Measurements from ENCODE around the gene RNF215. TPM values are rescaled to one million over a fixed set of nuclear protein-coding genes. Genes with fewer than 3 reads are reported as not detected.

Gene RNF215
- total RNA-seq, 1 donor from 2014 or later, result 39.4 TPM

GRCh38 chr22:30357650-30358215, 29.5 kb downstream of the RNF215 start:
- Mint-ChIP-seq H3K27ac (peak overlapping the region; percentile 94), H3K4me3 (peak overlapping the region; percentile 94), H3K36me3 (peaks cover 2% of the 10 kb centered on the region), H3K4me1 (peaks cover 23% of the 10 kb centered on the region), H3K27me3 (ENCODE audit: low read depth) (no peaks in the 10 kb centered on the region), H3K9me3 (no peaks in the 10 kb centered on the region)
- no peak for TF ChIP-seq CTCF (IDR thresholded peaks at IDR 0.05; ENCODE audit: unreplicated experiment)
- no peak for DNase-seq (ENCODE audit: low spot score in 2 of 2, unreplicated experiment in 2 of 2)

DNA sequence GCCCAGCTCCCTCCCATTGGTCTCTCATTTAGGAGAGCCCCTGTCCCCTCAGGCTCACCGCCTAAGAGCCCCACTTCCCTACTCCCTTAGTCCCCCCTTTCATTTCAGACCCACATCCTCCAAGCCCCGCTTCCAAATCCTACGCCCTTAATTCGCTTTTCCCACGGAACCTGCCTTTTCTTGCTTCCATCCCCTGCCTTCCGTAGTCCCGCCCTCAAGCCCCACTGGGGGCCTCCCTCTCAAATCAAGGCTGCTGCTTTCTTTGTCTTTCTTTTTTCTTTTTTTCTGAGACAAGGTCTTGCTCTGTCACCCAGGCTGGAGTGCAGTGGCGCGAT, 30.0 kb downstream of the RNF215 start:
- Mint-ChIP-seq H3K9me3 (no peaks in the 10 kb centered on the region), H3K27ac (peak overlapping the region; percentile 94)
- no peak for TF ChIP-seq CTCF (IDR thresholded peaks at IDR 0.05; ENCODE audit: unreplicated experiment)

DNA sequence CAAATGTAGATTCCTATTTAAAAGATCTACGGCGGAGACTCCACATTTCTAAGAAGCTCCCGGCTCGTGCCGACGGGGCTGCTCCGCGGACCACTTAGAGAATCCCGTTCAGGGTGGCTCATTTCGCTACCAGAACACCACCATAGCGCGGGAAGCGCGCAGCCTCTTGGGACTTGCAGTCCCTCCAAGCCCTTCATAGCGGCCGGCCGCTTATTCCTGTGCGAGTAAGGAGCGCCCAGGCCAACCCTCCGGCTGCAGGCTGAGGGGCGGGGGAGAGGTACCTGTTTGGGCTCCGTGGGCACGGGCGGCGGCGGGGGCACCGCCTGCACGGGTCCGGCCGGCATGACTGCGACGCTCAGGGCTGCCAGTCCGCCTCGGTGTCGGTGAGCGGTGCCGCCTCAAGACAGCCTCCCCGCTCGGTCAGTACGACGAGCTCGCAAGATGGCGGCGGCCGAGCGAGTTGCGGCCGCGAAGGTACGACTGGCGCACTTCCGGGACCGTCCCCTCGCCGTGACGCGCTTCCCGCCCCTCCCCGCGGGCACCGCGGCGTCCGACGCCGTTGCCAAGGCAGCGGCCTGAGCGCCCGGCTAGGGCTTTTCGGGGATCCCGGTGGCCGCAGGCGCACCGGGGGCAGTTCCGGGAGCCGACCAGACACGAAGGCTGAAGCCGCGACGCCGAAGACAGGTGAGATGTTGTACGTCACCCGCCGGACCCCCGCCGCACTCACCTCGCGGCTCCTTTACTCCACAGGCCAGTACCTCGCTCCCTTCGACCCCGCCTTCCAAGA, 30.6 kb downstream of the RNF215 start, which contains the start of the genes CCDC157 and SF3A1:
CCDC157 (plus strand) TSS at position 559 of the 787 bp plus-strand sequence. CDS start 8,994 bp downstream, outside the sequence.
SF3A1 (minus strand) TSS at position 446 of the 787 bp plus-strand sequence; CDS start at position 344, 102 bp downstream.
- H3K4me1 Mint-ChIP-seq, result peaks cover 23% of the 10 kb centered on the region
- H3K27ac Mint-ChIP-seq, result peak within 1 kb of the TSS; percentile 94
- H3K27me3 Mint-ChIP-seq (ENCODE audit: low read depth), result no peaks in the 10 kb centered on the region
- peak; percentile 82 to 89 for DNase-seq (ENCODE audit: low spot score in 2 of 2, unreplicated experiment in 2 of 2)
- peak within 1 kb of the TSS; percentile 94 for H3K4me3 Mint-ChIP-seq
- H3K9me3 Mint-ChIP-seq, result no peaks in the 10 kb centered on the region
- TF ChIP-seq CTCF (IDR thresholded peaks at IDR 0.05; ENCODE audit: unreplicated experiment), result no peak
- peaks cover 7% of the 10 kb centered on the region for H3K36me3 Mint-ChIP-seq

More for the DNA sequence above, 30.0 kb downstream of the RNF215 start:
- no peak for DNase-seq (ENCODE audit: low spot score in 2 of 2, unreplicated experiment in 2 of 2)
- peak overlapping the region; percentile 94 for H3K4me3 Mint-ChIP-seq
- no peaks in the 10 kb centered on the region for H3K27me3 Mint-ChIP-seq (ENCODE audit: low read depth)
- H3K36me3 Mint-ChIP-seq, result peaks cover 2% of the 10 kb centered on the region
- H3K4me1 Mint-ChIP-seq, result peaks cover 23% of the 10 kb centered on the region

DNA sequence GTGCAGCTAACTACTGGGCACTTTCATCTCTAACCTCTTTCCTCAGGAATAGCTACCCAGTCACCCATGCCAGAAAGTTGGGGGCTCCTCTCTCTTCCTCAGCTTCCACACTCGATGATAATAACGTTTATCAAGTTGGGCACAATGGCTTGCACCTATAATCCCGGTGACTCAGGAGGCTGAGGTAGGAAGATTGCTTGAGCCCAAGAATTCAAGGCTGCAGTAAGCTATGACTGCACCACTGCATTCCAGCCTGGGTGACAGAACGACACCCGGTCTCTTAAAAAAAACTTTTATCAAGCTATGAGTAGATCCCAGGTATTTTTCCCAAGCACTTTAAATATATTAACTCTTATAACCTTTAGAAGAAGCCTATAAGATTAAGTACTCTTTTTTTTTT, 32.6 kb downstream of the RNF215 start:
- Mint-ChIP-seq H3K36me3 (peaks cover 20% of the 10 kb centered on the region), H3K4me1 (peaks cover 23% of the 10 kb centered on the region), H3K9me3 (no peaks in the 10 kb centered on the region), H3K27ac (no peak overlapping the region), H3K27me3 (ENCODE audit: low read depth) (no peaks in the 10 kb centered on the region), H3K4me3 (peak overlapping the region; percentile 94)
- no peak for DNase-seq (ENCODE audit: low spot score in 2 of 2, unreplicated experiment in 2 of 2)
- TF ChIP-seq CTCF (IDR thresholded peaks at IDR 0.05; ENCODE audit: unreplicated experiment), result no peak

- no peak overlapping the region for H3K27ac Mint-ChIP-seq
- peaks cover 32% of the 10 kb centered on the region for H3K36me3 Mint-ChIP-seq
- no peaks in the 10 kb centered on the region for H3K9me3 Mint-ChIP-seq
- H3K27me3 Mint-ChIP-seq (ENCODE audit: low read depth), result no peaks in the 10 kb centered on the region
- H3K4me3 Mint-ChIP-seq, result no peak overlapping the region
- no peak for DNase-seq (ENCODE audit: low spot score in 2 of 2, unreplicated experiment in 2 of 2)
- peaks cover 15% of the 10 kb centered on the region for H3K4me1 Mint-ChIP-seq
- TF ChIP-seq CTCF (IDR thresholded peaks at IDR 0.05; ENCODE audit: unreplicated experiment), result no peak
These were observed 36.0 kb downstream of the RNF215 start for GRCh38 chr22:30351226-30351625.

All from mesothelial cell of epicardium (in vitro differentiated cells).